Left renal cortex interstitium (tissue), 4 donors: ENCODE measurements around the gene APOBR. TPM values are rescaled to one million over a fixed set of nuclear protein-coding genes. Genes with fewer than 3 reads are reported as not detected.
"Not testable (repeated sequence)": the region's sequence is repeated elsewhere in the genome, so short reads cannot be mapped to it uniquely, and the experiment has no call there.

Experiments used
- DNase-seq, 4 donors: peaks; one replicate each; pipeline ENCODE4 v3.0.0-alpha.2; 2013; ENCODE audit warnings: low read depth in 4 of 4, low spot score in 2 of 4, missing footprints in 1 of 4
- polyA plus RNA-seq, 4 donors: library from polyadenylated mRNA; unstranded; fragments of 120-200 nt; gene quantifications; one replicate each; pipeline ENCODE4 v1.2.1, GENCODE V29; 2013; ENCODE audit not compliant: insufficient read length in 4 of 4

The APOBR gene
- polyA plus RNA-seq, 4 donors = 0.45 to 1.1 (median 0.68) TPM

- DNase-seq = no peak
Observed at GRCh38 chr16:28526201-28527099, 32.0 kb downstream of the APOBR start.

DNA sequence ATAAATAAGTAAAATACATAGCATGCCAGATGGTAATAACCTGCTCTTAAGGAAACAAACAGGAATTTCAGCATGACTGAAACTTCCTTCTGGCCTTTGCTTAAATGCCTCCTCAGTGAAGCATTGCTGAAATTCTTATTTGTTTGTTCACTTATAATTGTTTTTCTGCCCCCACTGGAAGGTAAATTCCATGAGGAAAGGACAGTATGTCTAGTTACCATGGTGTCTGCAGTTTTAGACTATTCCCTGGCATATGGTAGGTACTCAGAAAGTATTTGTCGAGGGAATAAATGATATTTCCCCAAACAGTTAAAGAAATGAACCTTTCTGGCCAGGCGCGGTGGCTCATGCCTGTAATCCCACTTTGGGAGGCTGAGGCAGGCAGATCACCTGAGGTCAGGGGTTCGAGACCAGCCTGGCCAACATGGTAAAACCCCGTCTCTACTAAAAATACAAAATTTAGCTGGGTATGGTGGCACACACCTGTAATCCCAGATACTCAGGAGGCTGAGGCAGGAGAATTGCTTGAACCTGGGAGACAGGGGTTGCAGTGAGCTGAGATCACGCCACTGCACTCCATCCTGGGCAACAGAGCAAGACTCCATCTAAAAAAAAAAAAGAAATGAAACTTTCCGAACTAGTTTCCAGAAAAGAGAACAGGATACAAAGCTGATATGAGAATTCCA is 32.8 kb downstream of the APOBR start:
- not testable (repeated sequence) for DNase-seq

GRCh38 chr16:28527985-28528384 is 33.5 kb downstream of the APOBR start:
- DNase-seq = no peak

- no peak for DNase-seq
Observed at GRCh38 chr16:28528463-28528867, 34.0 kb downstream of the APOBR start.

- no peak for DNase-seq
Observed at GRCh38 chr16:28529124-28529523, 34.7 kb downstream of the APOBR start.

GRCh38 chr16:28531777-28532744 is 37.6 kb downstream of the APOBR start:
- no peak for DNase-seq

- DNase-seq = no peak
Observed at GRCh38 chr16:28532940-28533647, 38.7 kb downstream of the APOBR start.

- no peak for DNase-seq
Observed at GRCh38 chr16:28534542-28535373, 40.3 kb downstream of the APOBR start.

GRCh38 chr16:28537076-28537475 is 42.6 kb downstream of the APOBR start:
- DNase-seq = no peak

DNA sequence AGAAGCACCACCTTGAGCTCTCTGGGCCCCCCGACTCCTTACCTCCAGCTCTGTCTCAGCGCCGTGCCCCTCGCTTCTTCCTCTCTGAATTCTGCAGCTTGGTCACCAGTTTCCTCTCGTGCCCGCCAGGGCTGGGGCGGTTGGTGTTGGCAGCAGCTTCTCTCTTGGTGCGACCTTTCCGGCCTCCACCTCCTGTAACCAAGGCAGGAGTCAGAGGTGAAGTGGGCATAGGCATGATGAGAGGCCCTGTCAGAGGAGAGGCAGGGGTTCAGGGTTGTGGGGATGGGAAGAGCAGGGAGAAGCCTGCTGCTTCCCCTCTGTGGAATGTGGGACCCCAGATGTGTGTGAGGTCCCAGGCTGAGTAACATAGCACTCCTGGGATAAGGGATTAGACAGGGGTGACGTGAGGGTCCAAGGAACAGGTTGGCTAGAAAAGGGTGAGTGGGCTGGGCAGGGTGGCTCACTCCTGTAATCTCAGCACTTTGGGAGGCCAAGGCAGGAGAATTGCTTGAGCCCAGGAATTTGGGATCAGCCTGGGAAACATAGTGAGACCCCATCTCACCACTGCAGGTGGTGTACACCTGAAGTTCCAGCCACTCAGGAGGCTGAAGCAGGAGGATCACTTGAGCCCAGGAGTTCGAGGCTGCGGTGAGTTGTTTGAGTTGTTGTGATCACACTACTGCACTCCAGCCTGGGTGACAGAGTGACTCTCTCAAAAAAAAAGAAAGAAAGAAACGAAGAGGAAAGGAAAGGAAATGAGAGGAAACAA is 43.7 kb downstream of the APOBR start:
- no peak for DNase-seq

DNA sequence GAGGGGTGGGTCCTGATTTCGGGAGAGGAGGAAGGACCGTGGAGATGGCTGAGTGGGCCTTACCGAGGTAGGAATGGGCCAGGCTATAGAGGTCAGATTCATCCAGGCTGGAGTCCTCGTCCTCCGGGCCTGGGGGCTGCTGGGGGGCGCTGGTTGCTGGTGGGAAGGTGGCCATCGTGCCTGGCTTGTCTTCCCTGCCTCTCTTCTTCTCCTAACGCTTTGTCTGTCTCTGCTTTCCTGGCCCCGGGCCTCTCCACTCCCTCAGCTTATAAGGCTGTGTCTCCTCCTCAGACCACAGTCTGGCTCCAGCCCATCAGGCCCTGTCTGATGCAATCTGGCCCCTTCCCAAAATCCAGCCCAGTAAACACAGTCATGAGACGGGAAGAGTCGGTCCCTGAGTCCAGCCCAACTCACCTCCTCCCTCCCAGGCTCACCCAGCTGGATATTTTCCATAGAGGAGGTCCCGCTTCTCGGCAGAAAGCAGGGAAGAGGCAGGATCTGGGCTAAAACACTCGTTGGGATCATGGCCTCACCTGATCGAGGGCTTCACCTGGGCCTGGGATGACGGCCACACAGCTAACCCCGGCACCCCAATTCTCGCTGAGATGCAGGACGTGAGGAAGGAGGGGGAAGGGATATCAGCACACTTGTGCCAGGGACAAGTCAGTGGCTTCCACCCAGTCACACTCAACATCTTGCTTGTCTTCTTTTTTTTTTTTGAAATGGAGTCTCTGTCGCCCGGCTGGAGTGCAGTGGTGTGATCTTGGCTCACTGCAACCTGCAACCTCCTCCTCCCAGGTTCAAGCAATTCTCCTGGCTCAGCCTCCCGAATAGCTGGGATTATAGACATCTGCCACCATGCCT is 44.5 kb downstream of the APOBR start, which contains the start of gene NUPR1:
NUPR1 (minus strand) TSS at position 242 of the 864 bp plus-strand sequence; CDS start at position 175, 67 bp downstream.
- DNase-seq = peak in 3 of 4 donors; percentile 34 to 56 (median 55)

DNA sequence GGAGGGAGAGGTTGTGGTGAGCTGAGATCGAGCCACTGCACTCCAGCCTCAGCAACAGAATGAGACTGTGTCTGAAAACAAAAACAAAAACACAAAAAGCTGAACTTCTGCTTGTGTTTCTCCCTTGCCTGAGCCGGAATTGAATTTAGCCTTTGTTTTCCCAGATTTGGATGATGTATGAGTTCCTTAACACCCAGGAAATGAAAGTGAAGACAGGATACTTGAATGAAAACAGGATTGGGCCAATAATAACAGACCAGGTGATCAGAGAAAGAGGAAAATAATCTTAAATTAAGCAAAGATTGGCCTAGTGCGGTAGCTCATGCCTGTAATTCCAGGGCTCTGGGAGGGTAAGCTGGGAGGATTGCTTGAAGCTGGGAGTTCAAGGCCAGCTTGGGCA is 45.9 kb downstream of the APOBR start:
- no peak for DNase-seq

- DNase-seq = no peak
Observed at GRCh38 chr16:28542646-28543045, 48.2 kb downstream of the APOBR start.

DNA sequence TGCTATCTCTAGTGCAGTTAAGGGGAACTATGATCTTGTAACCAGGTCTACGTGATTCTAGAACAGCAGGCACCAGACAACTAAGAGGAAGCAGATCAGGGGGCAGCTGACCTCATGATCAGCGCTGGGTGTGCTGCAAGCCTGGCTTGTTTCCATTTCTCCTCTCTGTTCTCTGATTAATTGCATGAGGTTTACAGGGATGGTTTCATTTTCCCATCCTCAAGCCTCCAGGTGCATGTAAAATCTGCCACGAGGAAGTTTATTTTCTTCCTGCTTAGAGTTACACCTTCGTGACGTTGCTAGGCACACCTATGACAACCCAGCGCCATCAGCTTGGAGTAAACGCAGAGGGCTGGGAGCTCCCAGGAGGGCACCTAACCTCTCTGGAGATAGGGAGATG is 48.6 kb downstream of the APOBR start:
- DNase-seq = no peak

DNA sequence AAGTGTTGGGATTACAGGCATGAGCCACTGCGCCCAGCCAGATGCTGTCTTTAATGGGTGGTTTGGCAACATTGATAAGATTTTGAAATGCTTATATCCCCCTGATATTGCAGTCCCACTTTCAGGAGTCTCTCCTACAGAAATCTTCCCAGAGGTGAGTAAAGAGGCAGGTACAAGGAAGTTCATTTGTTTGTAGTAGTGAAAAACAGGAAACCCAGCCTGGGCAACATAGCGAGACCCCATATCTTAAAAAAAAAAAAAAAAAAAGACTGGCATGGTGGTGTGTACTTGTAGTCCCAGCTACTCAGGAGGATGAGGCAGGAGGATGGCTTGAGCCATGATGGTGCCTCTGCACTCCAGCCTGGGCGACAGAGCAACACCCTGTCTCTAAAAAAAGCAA is 50.6 kb downstream of the APOBR start:
- DNase-seq = no peak

- DNase-seq = not testable (repeated sequence)
Observed at GRCh38 chr16:28545964-28546363, 51.5 kb downstream of the APOBR start.

DNA sequence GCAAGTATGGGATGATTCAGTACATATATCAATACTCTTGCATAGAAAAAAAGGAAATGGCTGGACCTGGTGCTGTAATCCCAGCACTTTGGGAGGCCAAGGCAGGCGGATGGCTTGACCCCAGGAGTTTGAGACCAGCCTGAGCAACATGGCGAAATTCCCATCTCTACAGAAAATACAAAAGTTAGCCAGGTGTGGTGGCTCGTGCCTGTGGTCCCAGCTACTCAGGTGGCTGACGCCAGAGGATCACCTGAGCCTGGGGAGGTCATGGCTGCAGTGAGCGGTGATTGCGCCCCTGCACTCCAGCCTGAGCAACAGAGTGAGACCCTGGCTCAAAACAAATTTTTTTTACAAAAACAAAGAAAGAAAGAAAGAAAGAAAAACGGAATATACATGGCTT is 52.2 kb downstream of the APOBR start:
- DNase-seq = no peak
